Measurements from ENCODE around the gene NEO1. TPM values are rescaled to one million over a fixed set of nuclear protein-coding genes. Genes with fewer than 3 reads are reported as not detected.

NEO1 gene
- total and polyA plus RNA-seq, 4 donors, result 1.6 to 9.9 (median 5.8) TPM

DNA sequence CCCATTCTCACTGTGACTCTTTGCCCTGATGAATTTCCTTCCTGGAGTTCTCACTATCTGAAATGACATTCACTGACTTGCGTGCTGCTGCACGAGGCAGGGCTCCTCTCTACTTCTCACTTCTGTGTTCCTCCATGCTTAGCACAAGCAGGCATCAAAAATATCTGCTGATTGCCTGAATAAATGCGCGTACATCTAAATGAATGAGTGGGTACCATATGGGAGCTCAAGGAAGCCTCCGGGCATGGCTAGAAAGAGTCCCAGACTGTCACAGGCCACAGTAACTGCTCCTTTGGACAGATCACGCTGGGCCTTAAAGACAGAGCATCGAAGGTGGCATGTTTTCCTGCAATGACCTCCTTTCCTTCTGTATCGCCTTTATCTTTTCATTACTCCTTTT lies 284.9 kb downstream of the NEO1 start:
- peaks cover 0 to 2% (median 0%) of the 10 kb centered on the region in 4 donors for H3K27me3 ChIP-seq (ENCODE audit: control insufficient read depth in 4 of 4, insufficient read depth in 4 of 4, low read length in 3 of 4)
- H3K9ac ChIP-seq (ENCODE audit: low read depth in 1 of 2, low read length in 2 of 2), result no peak overlapping the region
- DNase-seq (ENCODE audit: low spot score), result no peak
- TF ChIP-seq TAF1 (conservative IDR thresholded peaks at IDR 0.05) (no peak), FOXA2 (IDR thresholded peaks at IDR 0.05) (no peak), NR2F2 (IDR thresholded peaks at IDR 0.05) (no peak), FOXA1 (IDR thresholded peaks at IDR 0.05) (no peak), HNF4G (IDR thresholded peaks at IDR 0.05) (no peak), ATF3 (IDR thresholded peaks at IDR 0.05) (no peak)
- TF ChIP-seq, protein P1, sequence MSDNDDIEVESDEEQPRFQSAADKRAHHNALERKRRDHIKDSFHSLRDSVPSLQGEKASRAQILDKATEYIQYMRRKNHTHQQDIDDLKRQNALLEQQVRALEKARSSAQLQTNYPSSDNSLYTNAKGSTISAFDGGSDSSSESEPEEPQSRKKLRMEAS (IDR thresholded peaks at IDR 0.05), result no peak
- H3K27ac ChIP-seq (ENCODE audit: low read depth in 1 of 2, low read length in 2 of 2), result no peak overlapping the region
- H3K36me3 ChIP-seq (ENCODE audit: control insufficient read depth in 4 of 4, insufficient read depth in 3 of 4, low read depth in 1 of 4, low read length in 3 of 4), result no peaks in the 10 kb centered on the region
- no peak overlapping the region for H3K4me3 ChIP-seq (ENCODE audit: low read depth in 1 of 3, low read length in 3 of 3)
- 79% methylated on average over 8 of the region's 8 CpGs for WGBS
- H3K4me1 ChIP-seq (ENCODE audit: control insufficient read depth in 4 of 4, insufficient read depth in 4 of 4, low read length in 3 of 4), result no peaks in the 10 kb centered on the region
- H3K9me3 ChIP-seq (ENCODE audit: control insufficient read depth in 4 of 4, low read length in 3 of 4), result no peaks in the 10 kb centered on the region

GRCh38 chr15:73338058-73338457 lies 285.8 kb downstream of the NEO1 start:
- Histone ChIP-seq H3K27ac (ENCODE audit: low read depth in 1 of 2, low read length in 2 of 2) (no peak overlapping the region), H3K9me3 (ENCODE audit: control insufficient read depth in 4 of 4, low read length in 3 of 4) (peaks cover 0 to 2% (median 0%) of the 10 kb centered on the region in 4 donors), H3K4me1 (ENCODE audit: control insufficient read depth in 4 of 4, insufficient read depth in 4 of 4, low read length in 3 of 4) (no peaks in the 10 kb centered on the region), H3K9ac (ENCODE audit: low read depth in 1 of 2, low read length in 2 of 2) (no peak overlapping the region), H3K36me3 (ENCODE audit: control insufficient read depth in 4 of 4, insufficient read depth in 3 of 4, low read depth in 1 of 4, low read length in 3 of 4) (no peaks in the 10 kb centered on the region), H3K27me3 (ENCODE audit: control insufficient read depth in 4 of 4, insufficient read depth in 4 of 4, low read length in 3 of 4) (peaks cover 0 to 2% (median 0%) of the 10 kb centered on the region in 4 donors), H3K4me3 (ENCODE audit: low read depth in 1 of 3, low read length in 3 of 3) (no peak overlapping the region)
- no peak for TF ChIP-seq CTCF (IDR thresholded peaks at IDR 0.05; ENCODE audit: low read depth, low read length, missing input control)
- no peak for TF ChIP-seq FOXA1 (IDR thresholded peaks at IDR 0.05)
- TF ChIP-seq RAD21 (IDR thresholded peaks at IDR 0.05), result no peak
- TF ChIP-seq EGR1 (IDR thresholded peaks at IDR 0.05; ENCODE audit: low read depth in 2 of 2), result no peak
- TF ChIP-seq YY1 (IDR thresholded peaks at IDR 0.05), result no peak
- no peak for TF ChIP-seq JUND (IDR thresholded peaks at IDR 0.05)
- TF ChIP-seq ATF3 (IDR thresholded peaks at IDR 0.05), result no peak
- TF ChIP-seq, protein P1 (IDR thresholded peaks at IDR 0.05), result no peak
- WGBS, result 59% methylated on average over 6 of the region's 6 CpGs
- no peak for DNase-seq (ENCODE audit: low spot score)

DNA sequence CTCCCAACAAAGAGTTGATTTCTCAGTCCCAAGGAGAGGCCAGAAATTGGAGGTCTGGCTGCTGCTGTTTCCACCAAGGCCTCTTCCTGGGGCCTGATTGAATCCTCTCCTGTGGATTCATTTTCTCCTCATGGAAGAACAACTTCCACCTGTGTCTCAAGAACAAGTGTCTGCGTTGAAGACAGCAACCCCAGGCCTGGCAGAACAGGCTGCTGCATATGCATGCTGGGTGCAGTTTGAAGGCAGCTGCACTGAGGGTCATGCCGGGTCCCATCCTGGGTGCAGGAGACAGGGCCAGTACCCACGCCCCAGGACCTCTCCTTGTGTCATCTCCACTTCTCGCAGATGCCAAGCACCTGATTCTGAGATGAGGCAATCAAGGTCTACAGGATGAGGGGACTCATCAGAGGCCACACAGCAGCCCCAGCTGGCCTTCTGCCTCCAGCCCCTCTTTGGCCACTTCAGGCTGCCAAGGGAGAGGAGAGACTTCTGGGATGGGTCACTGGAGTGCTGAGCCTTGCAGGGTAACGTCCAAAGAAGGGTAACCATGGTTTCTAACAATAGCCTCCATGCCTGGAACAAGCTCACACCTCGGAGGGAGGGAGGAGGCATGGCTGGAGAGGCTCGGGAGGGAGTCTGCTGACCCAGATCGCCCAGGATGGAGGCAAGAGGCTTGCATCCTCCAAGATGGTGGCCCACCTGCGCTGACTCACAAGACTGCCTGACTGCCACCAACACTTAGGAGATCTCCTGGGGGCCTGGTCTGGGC lies 286.5 kb downstream of the NEO1 start:
- peaks cover 0 to 2% (median 0%) of the 10 kb centered on the region in 4 donors for H3K9me3 ChIP-seq (ENCODE audit: control insufficient read depth in 4 of 4, low read length in 3 of 4)
- no peak for TF ChIP-seq EGR1 (IDR thresholded peaks at IDR 0.05; ENCODE audit: low read depth in 2 of 2)
- TF ChIP-seq, protein P1 (IDR thresholded peaks at IDR 0.05), result no peak
- TF ChIP-seq JUND (IDR thresholded peaks at IDR 0.05), result no peak
- TF ChIP-seq, protein P2, sequence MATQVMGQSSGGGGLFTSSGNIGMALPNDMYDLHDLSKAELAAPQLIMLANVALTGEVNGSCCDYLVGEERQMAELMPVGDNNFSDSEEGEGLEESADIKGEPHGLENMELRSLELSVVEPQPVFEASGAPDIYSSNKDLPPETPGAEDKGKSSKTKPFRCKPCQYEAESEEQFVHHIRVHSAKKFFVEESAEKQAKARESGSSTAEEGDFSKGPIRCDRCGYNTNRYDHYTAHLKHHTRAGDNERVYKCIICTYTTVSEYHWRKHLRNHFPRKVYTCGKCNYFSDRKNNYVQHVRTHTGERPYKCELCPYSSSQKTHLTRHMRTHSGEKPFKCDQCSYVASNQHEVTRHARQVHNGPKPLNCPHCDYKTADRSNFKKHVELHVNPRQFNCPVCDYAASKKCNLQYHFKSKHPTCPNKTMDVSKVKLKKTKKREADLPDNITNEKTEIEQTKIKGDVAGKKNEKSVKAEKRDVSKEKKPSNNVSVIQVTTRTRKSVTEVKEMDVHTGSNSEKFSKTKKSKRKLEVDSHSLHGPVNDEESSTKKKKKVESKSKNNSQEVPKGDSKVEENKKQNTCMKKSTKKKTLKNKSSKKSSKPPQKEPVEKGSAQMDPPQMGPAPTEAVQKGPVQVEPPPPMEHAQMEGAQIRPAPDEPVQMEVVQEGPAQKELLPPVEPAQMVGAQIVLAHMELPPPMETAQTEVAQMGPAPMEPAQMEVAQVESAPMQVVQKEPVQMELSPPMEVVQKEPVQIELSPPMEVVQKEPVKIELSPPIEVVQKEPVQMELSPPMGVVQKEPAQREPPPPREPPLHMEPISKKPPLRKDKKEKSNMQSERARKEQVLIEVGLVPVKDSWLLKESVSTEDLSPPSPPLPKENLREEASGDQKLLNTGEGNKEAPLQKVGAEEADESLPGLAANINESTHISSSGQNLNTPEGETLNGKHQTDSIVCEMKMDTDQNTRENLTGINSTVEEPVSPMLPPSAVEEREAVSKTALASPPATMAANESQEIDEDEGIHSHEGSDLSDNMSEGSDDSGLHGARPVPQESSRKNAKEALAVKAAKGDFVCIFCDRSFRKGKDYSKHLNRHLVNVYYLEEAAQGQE (IDR thresholded peaks at IDR 0.05), result no peak
- TF ChIP-seq YY1 (IDR thresholded peaks at IDR 0.05), result no peak
- TF ChIP-seq HNF4A (conservative IDR thresholded peaks at IDR 0.05), result no peak
- TF ChIP-seq FOXA2 (IDR thresholded peaks at IDR 0.05), result no peak
- no peak for TF ChIP-seq NR2F2 (IDR thresholded peaks at IDR 0.05)
- TF ChIP-seq CTCF (IDR thresholded peaks at IDR 0.05; ENCODE audit: low read depth, low read length, missing input control), result no peak
- TF ChIP-seq GABPA (IDR thresholded peaks at IDR 0.05 in 1 of 2, conservative IDR thresholded peaks at IDR 0.05 in 1 of 2), result no peak
- no peak for DNase-seq (ENCODE audit: low spot score)
- no peak overlapping the region for H3K9ac ChIP-seq (ENCODE audit: low read depth in 1 of 2, low read length in 2 of 2)
- H3K27me3 ChIP-seq (ENCODE audit: control insufficient read depth in 4 of 4, insufficient read depth in 4 of 4, low read length in 3 of 4), result peaks cover 0 to 2% (median 0%) of the 10 kb centered on the region in 4 donors
- H3K36me3 ChIP-seq (ENCODE audit: control insufficient read depth in 4 of 4, insufficient read depth in 3 of 4, low read depth in 1 of 4, low read length in 3 of 4), result no peaks in the 10 kb centered on the region
- whole genome bisulfite sequencing, result 77% methylated on average over 9 of the region's 9 CpGs
- H3K27ac ChIP-seq (ENCODE audit: low read depth in 1 of 2, low read length in 2 of 2), result no peak overlapping the region
- H3K4me3 ChIP-seq (ENCODE audit: low read depth in 1 of 3, low read length in 3 of 3), result no peak overlapping the region
- no peaks in the 10 kb centered on the region for H3K4me1 ChIP-seq (ENCODE audit: control insufficient read depth in 4 of 4, insufficient read depth in 4 of 4, low read length in 3 of 4)
